DLD1 (cell line): ENCODE results near the gene PDGFB.

Experiments used
- in situ Hi-C: cut with HindIII; loops from 2 replicates; pipeline ENCODE4 v1.10.0; 2017; ENCODE audit warnings: low sequenced_read_pairs

Gene PDGFB

DNA sequence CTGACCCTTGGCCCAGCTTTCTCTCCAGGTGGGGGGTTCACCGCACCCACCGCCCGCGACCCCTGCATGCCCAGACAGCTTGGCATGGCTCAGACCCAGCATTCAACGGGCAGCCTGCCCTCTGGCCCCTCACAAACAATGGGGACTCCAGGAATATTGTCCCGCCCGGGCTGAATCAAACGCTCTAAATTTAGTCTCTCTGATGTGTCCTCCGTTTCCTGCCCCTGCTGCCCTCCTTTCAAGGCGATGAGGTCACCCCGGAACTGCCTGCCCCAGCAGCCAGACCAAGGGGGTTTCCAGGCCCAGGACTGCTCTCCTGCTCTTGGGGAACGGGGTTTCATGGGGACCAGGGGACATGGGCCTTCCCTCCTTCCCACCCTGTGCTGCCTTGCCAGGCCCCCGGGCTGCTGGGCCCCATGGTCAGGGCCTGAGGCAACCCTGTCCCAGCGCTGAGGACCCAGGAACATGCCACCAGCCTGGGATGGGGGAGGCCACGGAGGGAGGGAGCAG is 10.1 kb upstream of the PDGFB start:
- in situ Hi-C loops: no loop called here

DNA sequence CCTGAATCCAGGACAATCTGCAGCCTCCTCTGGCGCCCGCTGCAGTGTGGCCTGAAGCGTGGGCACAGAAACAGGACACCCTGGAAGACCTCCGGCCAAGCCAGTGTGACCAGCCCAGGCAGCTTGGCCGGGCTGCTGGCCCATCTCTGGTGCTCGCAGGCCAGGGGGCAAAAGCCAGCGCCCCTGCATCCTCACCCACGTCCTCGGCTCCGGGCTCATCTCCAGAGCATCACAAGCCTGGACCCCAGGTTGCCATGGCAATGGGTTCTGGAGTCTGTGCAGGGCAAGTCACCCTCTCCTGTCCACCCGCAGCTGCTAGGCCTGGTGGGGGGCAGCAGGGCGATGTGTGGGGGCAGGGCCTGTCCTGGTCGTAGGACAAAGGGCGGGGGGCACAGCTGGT is 9.3 kb upstream of the PDGFB start:
- in situ Hi-C loops: no loop called here

DNA sequence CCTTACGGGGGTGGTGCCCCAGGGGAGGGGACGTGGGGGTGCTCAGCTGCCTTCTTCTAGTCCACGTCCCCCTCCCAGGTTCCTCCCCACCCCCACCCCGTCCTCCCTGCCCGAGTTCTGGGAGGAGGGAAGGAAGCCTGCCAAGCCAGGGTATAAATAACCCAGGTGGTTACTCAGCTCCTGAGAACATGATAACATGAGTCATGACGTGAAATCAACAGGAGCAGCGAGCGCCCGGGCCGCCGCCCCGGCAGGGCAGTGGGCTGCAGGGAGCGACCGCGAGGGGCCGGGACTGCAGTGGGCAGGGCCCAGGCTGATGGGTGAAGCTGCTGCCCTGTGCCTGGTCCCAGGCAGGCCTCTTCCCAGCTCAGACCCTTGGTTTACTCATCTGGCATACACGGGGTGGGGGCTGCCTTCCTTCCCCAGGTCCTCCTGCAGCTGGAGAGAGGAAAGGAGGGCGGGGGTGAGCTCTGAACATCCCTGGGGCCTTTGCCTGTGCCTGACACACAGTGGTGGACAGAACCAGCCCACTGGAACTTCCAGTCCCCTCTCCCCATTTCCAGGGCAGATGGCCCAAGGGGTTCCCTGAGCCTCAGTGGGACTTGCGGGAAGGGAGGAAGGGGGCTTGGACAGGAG is 8.8 kb upstream of the PDGFB start:
- in situ Hi-C loops: no loop called here

DNA sequence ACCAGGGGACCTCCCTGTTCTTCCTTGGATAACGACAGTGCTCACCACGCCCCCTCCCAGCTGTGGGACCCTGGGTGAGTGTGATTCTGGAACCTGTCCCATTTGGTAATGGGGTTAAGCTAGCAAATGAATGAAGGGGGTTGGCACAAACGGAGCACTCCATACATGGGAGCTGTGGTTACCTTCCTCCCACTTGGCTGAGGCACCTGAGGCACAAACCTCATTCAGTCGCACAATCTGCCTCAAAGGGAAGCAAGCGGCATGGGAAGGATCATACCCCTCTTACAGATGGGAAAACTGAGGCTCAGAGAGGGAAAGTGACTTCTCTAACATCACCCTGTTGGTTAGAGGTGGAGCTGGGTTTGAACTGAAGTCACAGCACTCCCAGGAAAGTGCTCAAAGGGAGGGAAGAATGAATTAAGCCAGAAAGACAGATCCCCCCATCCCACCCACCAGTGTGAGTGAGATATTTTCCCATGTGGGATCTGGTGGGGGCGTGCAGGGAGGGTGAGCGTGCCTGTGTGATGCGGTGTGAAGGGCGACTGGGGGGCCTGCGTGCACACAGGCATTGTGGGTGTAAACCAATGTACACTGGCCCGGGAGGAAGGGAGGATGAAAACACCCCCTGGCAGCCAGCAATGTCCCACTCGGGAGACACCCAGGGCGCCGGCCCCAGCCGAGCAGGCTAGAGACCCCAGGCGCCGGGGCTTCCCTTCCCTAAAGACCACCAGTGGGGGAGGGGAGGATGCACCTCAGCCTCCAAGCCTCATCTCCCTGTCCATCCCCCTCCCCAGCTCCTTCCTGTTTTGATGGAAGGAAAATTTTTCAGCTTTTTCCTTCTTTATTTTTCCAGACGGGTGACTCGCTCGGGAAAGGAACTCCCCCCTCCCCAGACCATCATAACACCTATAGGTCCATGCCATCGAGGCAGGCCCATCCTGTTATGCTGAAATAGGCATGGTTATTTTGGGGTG is 8.0 kb upstream of the PDGFB start:
- in situ Hi-C loops: no loop called here

DNA sequence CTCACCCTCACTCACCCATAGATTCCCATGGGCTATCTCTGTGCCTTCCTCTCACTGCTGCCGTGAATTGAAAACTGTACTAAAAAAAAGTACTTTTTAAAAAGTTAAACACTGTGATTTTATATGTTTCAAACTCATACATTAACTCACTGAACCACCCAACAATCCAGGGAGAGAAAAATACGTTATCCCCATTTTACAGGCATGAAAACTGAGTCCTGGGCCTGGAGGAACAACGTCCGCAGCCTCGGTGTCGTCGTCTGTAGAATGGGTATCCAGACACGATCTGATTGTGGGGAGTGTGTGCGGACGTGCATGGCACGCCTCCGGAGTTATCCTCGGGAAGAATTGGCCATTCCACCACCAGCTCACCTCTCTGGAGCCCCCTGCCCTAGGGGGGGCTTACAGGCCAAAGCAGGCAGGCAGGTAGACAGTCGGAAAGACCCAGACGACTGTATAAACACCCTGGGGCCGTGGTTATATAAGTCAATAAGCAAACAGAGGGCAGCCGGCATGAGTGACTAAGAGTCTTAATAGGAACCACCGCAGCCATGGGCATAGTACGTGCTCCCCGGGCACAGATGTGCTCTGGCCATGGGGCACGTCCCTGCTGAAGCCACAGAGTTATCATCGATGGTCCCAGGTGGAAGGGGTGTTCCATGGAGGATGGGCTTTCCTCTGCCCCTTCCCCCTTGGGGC is 7.1 kb upstream of the PDGFB start:
- in situ Hi-C loops: no loop called here

DNA sequence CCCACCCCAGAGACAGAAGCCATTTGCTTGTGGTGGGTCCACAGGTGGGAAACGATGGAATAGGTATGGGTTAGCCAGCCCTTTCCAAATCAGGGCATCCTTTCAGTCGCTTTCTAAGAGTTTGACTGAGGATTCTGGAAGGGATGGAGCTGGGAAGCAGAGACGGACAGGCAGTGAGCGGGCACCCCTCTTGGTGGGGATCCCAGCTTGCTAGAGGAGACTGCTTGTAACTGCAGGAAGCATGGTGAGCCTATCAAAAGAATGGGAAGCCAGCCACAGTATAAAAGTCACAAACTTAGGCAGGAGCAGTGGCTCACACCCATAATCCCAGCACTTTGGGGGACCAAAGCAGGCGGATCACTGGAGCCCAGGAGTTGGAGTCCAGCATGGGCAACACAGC is 6.1 kb upstream of the PDGFB start:
- in situ Hi-C loops: no loop called here

DNA sequence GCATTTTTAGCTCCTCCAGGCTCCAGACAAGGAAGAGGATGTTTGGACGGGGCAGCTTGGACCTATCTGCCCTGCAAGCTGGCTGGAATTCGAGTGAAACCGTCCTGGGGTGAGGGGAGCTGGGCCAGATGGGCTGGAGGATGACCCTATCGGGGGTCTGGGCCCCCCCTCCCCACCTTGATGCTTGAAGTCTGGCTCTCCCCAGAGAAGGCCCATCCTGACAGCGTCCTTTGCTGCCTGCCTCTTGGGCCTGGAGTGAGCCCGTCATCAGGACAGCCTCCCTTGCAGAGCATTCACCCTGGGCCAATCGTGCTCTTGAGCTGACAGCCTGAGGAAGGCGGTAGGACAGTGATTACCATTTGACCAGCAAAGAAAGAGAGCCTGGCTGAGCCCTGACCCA is 5.3 kb upstream of the PDGFB start:
- in situ Hi-C loops: no loop called here

DNA sequence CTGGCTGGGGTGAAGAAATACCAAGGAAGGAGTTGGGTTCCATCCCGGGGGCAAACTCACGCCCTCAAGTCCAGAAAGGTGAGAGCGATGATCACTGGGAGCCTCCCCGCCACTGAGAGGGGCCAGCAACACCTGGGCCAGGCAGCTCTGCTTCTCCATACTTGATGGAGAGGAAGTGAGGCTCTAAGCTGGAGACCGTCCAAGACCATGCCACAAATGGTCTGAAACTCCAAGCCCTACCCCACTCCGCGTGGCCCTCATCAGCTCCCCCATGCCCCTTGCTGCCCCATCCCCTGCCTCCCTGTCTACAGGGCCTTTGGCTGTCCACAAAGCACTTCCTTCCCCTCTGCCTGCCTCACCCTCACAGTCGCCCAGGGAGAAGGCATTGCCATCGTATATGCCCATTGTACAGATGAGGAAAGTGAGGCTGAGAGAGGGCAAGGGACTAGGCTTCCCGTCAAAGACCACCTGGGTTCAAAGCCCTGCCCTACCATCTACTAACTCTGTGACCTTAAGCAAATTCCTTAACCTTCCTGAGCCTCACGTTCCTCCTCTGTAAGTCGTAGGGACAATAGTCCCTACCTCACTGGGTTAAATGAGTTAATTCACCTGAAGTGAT is 4.4 kb upstream of the PDGFB start:
- in situ Hi-C loops: no loop called here

DNA sequence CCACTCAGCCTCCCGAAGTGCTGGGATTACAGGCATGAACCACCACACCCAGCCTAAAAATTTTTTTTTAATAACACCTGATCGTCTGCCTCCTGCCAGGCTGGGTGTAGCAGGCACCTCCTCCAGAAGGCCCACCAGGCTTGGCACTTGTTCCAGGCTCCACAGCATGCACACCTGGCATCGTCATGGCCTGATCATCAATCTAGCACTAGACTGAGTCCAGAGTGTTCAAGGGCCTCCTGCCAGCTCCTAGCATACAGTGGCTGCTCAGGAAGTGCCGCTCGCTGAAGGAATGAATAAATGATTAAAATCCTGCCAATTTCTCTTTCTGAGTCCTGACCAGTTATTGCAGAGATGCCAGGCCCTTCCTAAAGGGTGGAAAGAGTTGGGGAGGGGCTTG is 3.5 kb upstream of the PDGFB start:
- in situ Hi-C loops: no loop called here

DNA sequence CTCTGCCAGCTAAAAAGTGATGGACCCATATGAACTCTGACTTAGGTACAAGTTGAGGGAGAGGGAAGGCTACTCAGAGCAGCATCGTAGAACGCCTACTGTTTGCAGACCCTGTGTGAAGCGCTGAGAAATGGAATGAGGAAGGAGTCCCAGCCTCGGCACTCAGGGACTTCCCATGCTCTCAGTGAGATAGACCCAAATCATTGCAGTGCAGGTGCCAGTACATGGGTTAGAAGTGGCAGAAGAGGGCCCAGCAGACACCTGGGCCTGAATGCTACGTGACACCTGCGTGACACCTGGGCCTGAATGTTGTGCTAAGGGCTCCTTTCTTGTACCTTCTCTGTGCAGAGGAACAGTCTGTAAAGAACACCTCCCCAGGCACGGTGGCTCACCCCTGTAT is 2.6 kb upstream of the PDGFB start:
- in situ Hi-C loops: no loop called here

DNA sequence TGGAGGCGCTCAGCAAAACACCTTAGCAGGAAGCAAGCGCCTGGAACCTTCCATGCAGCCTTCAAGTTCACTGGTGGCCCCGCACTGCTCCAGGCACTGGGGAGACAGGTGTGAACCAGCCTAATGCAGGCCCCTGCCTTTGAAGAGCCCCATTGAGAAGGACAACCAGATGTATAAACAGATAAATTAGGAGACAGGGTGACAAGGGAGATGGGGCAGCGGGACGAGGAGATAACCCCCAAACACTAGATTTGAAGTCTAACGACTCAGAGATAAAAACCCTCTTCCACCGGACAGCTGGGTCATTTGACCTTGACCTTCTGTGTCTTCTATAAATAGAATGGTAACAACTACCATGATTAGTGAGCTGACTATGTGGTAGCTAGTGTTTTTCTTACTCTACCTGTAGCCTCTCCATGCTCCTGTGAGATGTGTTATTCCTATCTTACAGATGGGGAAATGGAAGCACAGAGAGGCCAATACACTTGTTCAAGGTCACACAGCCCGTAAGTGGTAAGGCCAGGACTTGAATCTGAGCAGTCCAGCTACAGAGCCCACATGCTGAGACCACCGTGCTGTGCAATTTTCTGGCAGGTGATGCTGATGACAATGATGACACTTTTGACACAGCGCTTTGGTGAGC is 2.0 kb upstream of the PDGFB start:
- in situ Hi-C loops: no loop called here

DNA sequence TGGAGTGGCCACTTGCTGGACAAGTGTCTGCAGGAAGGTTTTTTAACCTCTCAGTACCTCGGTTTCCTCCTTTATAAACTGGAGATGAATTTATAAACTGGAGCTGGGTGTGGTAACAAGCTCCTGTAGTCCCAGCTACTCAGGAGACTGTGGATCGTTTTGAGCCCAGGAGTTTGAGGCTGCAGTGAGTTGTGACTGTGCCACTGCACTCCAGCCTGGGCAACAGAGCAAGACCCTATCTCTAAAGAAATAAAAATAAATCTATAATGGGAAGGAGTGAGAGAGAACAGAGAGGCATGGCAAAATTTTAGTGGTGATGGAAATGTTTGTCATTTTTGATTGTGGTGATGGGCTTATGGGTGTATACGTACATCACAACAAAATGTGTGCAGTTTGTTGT is 1.4 kb upstream of the PDGFB start:
- in situ Hi-C loops: no loop called here

DNA sequence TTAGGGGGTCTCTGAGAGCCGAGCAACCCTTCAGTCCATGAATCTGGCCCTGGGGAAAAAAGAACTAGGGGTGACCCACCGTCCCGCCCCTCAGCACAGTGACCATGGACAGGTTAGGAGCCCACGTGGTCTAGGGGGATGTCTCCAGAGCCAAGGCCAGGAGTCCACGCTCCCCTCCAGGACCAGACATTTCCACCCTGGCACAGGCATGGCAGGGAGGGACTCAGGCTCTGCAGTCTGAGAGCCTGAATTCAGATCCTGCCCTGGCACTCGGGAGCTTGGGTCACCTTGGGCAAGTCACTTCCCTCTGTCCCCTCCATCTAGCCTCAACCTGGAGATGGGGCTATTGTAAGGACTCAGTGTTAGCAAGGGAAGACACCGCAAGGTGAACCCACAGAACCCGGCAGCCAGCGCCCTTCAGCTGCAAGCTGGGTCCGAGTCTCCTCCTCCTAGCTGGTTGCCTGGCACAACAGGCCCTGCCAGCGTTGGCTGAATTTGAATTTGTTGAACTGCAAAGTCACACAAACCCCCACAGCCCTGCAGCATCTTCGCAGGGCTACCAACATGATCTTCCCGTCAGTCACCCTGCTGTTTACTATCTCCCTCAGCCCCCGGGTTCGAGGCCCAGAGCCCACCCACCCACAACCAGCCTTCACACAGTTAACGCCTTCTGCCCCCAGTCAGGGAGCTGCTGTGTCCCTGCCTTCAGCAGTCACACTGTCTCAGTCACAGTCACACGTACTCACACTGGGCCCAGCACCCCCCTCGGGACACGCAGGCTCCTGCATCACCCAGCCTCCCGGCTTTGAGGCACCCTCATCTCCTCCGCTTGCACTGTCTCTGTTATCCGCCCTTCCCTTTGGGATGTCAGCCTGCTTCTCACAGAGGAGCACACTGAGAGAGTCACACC is 603 bp upstream of the PDGFB start:
- in situ Hi-C loops: no loop called here

DNA sequence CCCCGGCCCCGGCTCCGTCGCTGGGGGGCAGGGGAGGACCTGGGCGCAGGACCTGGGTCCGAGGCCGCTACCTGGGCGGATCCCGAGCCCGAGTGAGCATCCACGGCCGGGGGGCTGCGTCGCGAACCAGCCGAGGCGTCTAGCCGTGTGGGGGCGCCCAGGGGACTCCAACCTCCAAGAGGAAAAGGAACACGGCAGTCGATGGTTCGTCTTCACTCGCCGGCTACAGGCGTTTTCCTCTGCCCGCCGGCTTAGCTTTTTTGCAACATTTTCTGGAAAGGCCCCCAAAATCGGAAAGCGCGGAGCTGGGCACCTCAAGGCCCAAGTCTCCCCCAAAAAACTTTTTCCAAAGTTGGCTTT is 666 bp downstream of the PDGFB start:
- in situ Hi-C loops: no loop called here

DNA sequence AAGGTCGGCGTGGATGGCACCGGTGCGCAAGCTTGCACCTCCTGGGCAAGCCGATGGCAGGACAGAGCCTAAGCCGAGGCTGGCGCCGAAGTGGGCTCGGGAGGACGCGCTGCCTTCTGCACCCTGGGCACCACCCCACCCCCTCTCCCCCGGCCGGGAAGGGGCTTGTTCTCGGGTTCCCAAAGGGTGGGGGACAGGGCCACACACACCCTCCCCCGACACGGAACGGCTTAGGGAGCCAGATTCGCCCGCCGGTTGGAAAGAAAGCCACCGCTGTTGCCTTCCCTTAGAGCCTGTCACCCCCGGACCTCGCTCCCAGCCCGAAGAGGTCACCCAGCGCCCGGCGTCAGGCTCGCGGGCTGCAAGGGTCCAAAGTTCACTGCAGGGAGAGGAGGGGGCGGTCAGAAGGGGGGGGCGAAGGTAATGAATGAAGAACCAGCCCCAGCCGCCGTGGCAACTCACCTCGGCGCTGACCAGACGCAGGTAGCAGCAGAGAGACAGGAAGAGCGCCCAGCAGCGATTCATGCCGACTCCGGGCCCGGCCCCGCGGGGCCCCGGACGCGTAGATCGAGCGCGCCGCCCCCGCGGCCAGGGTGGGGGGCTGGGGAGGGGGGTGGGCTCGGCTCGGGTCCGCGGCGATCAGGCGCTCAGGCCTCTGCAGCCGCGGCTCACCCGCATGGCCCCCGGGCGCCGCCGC is 1.2 kb downstream of the PDGFB start:
- in situ Hi-C loops: no loop called here

DNA sequence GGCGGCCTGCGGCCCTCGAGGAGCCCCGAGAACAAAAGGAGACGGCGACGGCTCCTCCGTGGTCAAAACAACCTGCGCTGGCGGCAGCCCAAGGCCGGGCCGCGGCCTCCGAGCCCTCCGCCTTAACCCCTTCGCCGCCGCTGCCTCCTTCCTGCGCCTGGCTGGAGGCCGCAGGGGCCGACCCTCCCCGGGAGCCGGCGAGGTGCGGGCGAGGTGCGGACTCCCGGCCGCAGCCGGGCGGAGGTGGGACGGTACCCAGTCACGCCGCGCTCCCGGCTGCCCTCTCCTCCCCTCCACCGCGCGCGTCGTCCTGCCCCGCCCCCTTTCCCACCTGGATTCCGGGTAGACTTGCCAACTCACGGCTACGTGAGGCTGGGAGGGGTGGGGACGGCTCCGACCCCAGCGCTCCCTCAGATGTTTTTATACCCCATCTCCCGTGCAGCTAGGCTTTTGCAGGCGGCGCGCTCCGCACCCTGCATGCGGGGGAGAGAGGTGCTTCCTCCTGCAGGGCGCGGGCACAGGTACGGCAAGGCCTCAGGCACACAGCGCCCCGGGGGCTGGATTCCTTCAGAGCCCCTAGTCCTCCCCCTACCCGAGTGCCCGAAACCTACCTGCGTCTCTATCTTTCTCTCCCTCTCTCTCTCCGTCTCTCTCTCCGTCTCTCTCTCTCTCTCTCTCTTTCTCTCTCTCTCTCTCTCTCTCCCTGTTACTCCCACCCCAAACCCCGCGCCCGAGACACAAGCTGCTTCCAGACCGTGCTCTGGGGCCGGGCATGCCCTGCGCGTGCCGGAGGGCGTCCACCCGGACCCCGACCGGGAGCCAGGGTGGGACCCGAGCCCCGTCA is 2.0 kb downstream of the PDGFB start:
- in situ Hi-C loops: no loop called here

DNA sequence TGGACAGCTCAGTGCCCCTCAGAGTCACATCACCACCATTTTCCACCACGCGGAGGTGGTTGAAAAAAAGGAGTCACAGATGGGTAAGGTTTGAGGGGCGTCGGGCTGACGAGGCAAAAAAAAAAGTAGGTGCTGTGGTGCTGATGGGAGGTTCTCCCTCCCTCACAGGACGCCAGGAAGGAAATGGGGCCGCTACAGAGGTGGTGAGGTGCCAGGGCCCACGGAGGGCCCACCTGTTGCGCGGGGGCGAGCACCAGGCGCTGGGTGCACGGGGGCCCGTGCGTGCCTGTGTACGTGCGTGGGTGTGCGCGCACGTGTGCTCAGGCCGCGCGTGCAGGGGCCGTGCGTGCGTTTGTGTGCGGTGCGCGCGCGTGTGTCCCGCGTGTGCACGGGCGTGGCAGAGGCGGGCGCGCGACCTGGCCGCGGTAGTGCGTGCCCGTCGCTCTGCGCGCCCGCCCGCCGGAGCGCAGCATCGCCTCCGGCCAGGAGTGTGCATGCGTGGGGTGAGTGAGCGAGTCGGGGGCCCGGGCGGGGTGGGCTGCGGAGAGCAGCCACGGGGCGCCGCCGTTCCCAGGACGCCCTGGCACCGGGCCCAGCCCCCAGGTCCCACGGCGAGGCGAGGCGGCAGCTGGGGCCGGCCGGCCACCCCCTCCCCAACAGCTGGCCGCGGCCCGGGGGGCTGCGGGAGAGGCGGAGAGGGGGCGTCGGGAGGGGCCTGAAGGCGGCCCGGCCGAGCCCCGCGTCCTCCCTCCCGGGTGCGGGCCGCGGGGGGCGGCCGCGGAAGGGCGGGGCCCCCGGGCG is 2.8 kb downstream of the PDGFB start:
- in situ Hi-C loops: no loop called here
